BJ (cell line): ENCODE results near the gene COL6A1. TPM values are rescaled to one million over a fixed set of nuclear protein-coding genes. Genes with fewer than 3 reads are reported as not detected.
A peak's percentile ranks its signal among the peaks of the same experiment; 100 is the strongest.

Source experiments
- CTCF ChIA-PET: fragments of 350-600 bp; formaldehyde crosslinking; extraction: SDS; loops from one replicate; lab custom pipeline; 2021; ENCODE audit warnings: antibody characterized with exemption, inconsistent platforms; lab: Yijun Ruan, JAX
- POLR2A ChIA-PET: fragments of 300-600 bp; sonication (Branson Sonifier 250); formaldehyde crosslinking; extraction: SDS; loops from one replicate; lab custom pipeline; 2021; ENCODE audit warnings: antibody characterized with exemption; lab: Charles Lee
- DNase-seq: peaks from one replicate; pipeline ENCODE4 v3.0.0-alpha.2; 2011; ENCODE audit warnings: low read depth
- H3K27me3 ChIP-seq: 2 replicates; pipeline ENCODE4 v1.6.0; 2011; ENCODE audit warnings: low read length; ENCODE audit not compliant: control insufficient read depth, insufficient read depth
- H3K36me3 ChIP-seq: 2 replicates; pipeline ENCODE4 v1.5.1; 2011; ENCODE audit warnings: low read length; ENCODE audit not compliant: control insufficient read depth, insufficient read depth
- H3K4me3 ChIP-seq: 2 replicates; pipeline ENCODE4 v1.5.1; 2011; ENCODE audit warnings: low read depth, mild to moderate bottlenecking, control low read depth, low read length
- polyA plus RNA-seq: library from polyadenylated mRNA; depleted of rRNA; stranded (reverse); fragments of >200 nt; gene quantifications from 2 replicates; pipeline ENCODE4 v1.2.3, GENCODE V29; 2011
- TF ChIP-seq, protein P1 (sequence below): IDR thresholded peaks from 2 replicates; pipeline ENCODE4 v1.5.1; 2011; ENCODE audit warnings: low read depth, mild to moderate bottlenecking, control low read depth, inconsistent platforms, low read length, moderate library complexity; ENCODE audit not compliant: insufficient read depth

COL6A1 gene
- polyA plus RNA-seq, 1 experiment, result 672 TPM

DNA sequence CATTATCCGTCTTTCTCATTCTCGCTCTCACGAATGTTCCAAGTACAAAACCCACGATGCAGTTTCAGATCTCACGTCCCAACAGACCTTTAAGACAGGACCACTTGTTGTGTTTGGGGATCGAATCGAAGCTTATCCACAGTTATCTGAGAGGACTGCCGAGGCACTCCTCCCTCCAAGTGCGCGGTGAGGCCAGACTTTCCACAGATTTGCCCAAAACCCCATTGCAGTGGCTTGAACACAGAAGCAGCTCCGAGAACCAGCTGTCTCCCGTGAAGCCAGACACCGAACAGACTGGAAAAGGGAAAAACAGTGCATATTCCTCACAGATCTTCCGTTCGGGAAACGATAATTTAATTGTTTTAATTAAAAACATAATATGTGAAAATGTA is 69.8 kb downstream of the COL6A1 start:
- H3K27me3 ChIP-seq, result no peaks in the 10 kb centered on the region
- CTCF ChIA-PET, result no interaction called here
- POLR2A ChIA-PET, result no interaction called here

GRCh38 chr21:46051821-46052675 is 70.5 kb downstream of the COL6A1 start:
- CTCF ChIA-PET, result interaction anchor here (1.4 kb wide), 1 partner anchor 13 kb away, joined by 3 read pairs; no protein-coding TSS in a partner anchor

More for the DNA sequence above, 69.8 kb downstream of the COL6A1 start:
- DNase-seq, result no peak
- TF ChIP-seq, protein P1, sequence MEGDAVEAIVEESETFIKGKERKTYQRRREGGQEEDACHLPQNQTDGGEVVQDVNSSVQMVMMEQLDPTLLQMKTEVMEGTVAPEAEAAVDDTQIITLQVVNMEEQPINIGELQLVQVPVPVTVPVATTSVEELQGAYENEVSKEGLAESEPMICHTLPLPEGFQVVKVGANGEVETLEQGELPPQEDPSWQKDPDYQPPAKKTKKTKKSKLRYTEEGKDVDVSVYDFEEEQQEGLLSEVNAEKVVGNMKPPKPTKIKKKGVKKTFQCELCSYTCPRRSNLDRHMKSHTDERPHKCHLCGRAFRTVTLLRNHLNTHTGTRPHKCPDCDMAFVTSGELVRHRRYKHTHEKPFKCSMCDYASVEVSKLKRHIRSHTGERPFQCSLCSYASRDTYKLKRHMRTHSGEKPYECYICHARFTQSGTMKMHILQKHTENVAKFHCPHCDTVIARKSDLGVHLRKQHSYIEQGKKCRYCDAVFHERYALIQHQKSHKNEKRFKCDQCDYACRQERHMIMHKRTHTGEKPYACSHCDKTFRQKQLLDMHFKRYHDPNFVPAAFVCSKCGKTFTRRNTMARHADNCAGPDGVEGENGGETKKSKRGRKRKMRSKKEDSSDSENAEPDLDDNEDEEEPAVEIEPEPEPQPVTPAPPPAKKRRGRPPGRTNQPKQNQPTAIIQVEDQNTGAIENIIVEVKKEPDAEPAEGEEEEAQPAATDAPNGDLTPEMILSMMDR, result no peak
- no peaks in the 10 kb centered on the region for H3K36me3 ChIP-seq
- H3K4me3 ChIP-seq, result no peak overlapping the region

GRCh38 chr21:46052703-46053651 is 71.4 kb downstream of the COL6A1 start:
- Histone ChIP-seq H3K27me3 (no peaks in the 10 kb centered on the region), H3K36me3 (no peaks in the 10 kb centered on the region), H3K4me3 (no peak overlapping the region)
- TF ChIP-seq, protein P1, result no peak
- peak; percentile 83 for DNase-seq
- ChIA-PET POLR2A (no interaction called here), CTCF (interaction anchor here (1.4 kb wide), 1 partner anchor 12 kb away, joined by 3 read pairs; no protein-coding TSS in a partner anchor)

More at GRCh38 chr21:46051821-46052675, 70.5 kb downstream of the COL6A1 start:
- no peaks in the 10 kb centered on the region for H3K36me3 ChIP-seq
- no peak overlapping the region for H3K4me3 ChIP-seq
- no peaks in the 10 kb centered on the region for H3K27me3 ChIP-seq
- POLR2A ChIA-PET, result no interaction called here
- TF ChIP-seq, protein P1, result no peak
- no peak for DNase-seq

- POLR2A ChIA-PET, result no interaction called here
- no peak for DNase-seq
- CTCF ChIA-PET, result no interaction called here
- H3K36me3 ChIP-seq, result no peaks in the 10 kb centered on the region
- H3K4me3 ChIP-seq, result no peak overlapping the region
- H3K27me3 ChIP-seq, result no peaks in the 10 kb centered on the region
- TF ChIP-seq, protein P1, result no peak
Measured at GRCh38 chr21:46054031-46054430, 72.5 kb downstream of the COL6A1 start.

- H3K27me3 ChIP-seq, result no peaks in the 10 kb centered on the region
- H3K4me3 ChIP-seq, result no peak overlapping the region
- no peaks in the 10 kb centered on the region for H3K36me3 ChIP-seq
- CTCF ChIA-PET, result no interaction called here
- TF ChIP-seq, protein P1, result no peak
- POLR2A ChIA-PET, result no interaction called here
- no peak for DNase-seq
Measured at GRCh38 chr21:46054451-46054881, 72.9 kb downstream of the COL6A1 start.
